ENCODE results near the gene ZBTB9.
A peak's percentile ranks its signal among the peaks of the same experiment; 100 is the strongest.

ZBTB9 gene

DNA sequence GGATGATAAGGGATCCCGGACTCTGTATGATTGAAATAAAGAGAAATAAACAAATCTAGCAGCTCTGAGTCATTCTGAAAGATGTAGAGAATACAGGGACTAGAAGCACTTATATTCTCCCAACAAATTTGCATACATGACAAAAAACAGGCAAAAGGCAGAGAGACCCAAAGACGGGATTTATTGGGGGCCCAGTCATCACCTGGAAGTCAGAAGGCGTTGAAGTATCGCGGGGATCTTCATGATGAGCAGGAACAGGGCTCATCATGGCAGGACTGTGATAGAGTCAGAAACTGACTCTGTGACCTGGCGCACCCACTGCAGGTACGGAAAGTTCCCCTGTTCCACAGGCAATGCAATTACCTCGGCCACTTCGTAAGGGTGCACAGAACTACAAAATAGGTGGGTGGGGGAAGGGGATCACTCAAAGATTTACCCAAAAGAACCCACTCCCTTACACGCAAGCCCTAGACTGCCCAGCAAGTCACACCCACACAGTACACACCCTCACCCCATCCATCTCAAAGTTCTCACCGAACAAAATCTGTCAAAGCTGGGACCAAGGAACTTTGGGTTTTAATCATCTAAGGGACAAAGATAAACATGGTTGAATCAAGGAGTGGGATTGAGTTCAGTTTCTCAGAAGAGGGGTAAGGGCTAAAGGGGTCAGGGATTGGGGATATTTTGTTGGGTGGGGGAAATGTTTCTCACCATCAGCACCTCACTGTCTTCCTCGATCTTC, 37.8 kb upstream of the ZBTB9 start:
- H3K4me3 ChIP-seq (ENCODE audit: low read depth, low read length) = peak overlapping the region; percentile 64
- TF ChIP-seq, protein P1, sequence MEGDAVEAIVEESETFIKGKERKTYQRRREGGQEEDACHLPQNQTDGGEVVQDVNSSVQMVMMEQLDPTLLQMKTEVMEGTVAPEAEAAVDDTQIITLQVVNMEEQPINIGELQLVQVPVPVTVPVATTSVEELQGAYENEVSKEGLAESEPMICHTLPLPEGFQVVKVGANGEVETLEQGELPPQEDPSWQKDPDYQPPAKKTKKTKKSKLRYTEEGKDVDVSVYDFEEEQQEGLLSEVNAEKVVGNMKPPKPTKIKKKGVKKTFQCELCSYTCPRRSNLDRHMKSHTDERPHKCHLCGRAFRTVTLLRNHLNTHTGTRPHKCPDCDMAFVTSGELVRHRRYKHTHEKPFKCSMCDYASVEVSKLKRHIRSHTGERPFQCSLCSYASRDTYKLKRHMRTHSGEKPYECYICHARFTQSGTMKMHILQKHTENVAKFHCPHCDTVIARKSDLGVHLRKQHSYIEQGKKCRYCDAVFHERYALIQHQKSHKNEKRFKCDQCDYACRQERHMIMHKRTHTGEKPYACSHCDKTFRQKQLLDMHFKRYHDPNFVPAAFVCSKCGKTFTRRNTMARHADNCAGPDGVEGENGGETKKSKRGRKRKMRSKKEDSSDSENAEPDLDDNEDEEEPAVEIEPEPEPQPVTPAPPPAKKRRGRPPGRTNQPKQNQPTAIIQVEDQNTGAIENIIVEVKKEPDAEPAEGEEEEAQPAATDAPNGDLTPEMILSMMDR (IDR thresholded peaks at IDR 0.05; ENCODE audit: low read depth, low read length, missing control alignments) = no peak
- DNase-seq (ENCODE audit: low read depth) = peak; percentile 60

DNA sequence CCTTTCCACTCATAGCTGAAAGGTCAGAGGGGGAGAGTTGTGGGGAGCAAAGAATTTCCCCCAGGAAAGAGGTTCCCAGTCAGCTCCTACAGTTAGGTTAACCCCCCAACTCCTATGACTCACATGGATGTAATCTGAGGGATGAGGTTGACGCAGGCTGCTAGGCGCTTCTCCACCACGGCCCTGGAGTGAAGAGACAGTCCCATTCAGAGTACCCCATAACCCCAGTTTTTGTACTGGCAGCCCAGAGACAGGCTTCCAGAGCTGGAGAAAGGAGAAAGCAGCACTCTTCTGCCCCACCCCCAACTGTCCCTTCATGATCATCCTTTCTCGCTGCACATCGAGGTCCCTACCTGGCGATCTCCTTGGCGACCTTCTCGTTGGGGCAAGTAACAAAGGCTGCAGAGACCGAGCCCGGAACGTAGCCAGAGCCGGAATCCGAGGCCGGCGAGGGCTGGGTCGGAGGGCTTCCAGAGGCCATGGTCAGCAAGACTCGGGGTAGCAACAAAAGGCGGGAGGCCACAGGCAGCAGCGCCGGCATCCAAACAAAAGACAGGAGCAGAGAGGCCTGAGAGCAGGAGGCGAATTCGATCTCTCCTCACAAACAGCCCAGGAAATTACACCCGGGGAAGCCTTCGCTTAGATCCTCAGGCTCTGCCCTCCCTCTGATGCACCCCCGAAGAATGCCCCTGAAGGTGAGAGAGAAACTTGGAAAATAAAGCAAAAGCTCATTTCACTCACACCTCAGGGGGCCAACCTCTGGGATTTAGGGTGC, 37.1 kb upstream of the ZBTB9 start:
- TF ChIP-seq, protein P1 (IDR thresholded peaks at IDR 0.05; ENCODE audit: low read depth, low read length, missing control alignments) = no peak
- DNase-seq (ENCODE audit: low read depth) = no peak
- peak overlapping the region; percentile 64 for H3K4me3 ChIP-seq (ENCODE audit: low read depth, low read length)

DNA sequence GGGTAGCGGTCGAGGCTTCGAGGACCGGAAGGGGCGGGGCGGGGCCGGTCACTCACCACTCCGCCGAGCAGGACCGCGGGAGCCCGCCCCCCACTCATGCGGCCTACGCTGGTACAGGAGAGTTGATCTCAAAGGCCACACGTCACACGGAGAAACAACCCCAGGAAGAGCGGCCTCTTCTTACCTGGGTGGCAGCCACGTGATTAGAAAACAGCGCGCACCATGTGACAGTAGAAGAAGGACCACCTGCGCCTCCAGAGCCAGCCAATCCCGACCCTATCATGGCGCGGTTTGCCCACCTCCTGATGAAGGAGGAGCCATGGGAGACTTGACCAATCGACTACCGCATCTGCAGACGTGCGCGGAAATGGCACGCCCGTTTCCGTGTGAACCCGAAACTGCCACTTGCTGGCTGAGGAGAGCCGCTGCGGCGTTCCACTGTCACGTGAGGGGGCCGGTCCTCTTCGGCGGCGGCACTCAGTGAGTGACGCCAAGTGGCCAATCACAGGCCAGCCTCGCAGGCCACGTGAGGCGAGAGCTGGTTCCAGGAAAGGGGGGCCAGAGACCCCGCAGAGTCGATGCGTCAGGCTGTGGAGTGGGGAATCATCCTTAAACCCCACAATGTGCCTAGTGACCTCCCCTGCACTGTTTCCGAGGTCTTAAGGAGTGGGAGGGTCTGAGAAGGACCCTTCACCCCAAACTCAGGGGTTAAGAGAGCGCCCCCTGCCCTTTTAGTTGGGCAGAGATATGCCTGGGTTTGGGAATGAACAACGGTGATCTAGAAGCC, 36.3 kb upstream of the ZBTB9 start, which contains the start of gene CUTA:
TSS of gene CUTA (minus strand) at position 205 of the 787 bp plus-strand sequence. CDS start at position 98, 107 bp downstream.
- peak; percentile 100 for DNase-seq (ENCODE audit: low read depth)
- TF ChIP-seq, protein P1 (IDR thresholded peaks at IDR 0.05; ENCODE audit: low read depth, low read length, missing control alignments) = peak; percentile 53
- peak within 1 kb of the TSS; percentile 64 for H3K4me3 ChIP-seq (ENCODE audit: low read depth, low read length)

DNA sequence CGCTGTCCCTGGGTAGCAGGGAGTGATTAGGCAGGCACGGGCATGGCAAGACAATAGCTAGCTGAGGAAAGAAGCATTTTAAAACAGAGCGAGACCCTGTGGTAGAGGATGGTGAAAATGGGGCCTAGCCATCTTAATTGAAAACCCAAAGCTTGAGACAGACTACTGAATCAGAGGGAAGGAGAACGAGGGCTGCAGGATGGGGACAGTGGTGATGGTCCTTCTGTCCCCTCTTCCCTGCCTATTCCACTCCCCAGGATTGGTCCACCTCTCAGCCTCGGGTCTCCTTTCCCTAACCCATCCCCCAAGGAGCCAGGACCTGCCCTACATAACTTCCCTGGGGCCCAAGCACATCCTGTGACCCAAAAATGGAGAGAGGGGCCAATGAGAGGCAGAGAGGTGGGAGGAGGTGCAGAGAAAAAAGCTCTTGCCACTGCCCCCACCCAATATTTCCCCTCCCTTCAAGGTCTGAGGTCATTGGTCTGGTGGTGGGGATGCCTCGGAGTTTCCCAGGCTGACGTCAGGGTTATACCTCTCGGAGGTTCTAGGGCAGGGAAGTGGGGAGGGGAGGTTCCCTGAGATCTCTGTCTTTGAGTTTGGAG, 35.6 kb upstream of the ZBTB9 start:
- DNase-seq (ENCODE audit: low read depth) = no peak
- peak overlapping the region; percentile 52 for H3K4me3 ChIP-seq (ENCODE audit: low read depth, low read length)

DNA sequence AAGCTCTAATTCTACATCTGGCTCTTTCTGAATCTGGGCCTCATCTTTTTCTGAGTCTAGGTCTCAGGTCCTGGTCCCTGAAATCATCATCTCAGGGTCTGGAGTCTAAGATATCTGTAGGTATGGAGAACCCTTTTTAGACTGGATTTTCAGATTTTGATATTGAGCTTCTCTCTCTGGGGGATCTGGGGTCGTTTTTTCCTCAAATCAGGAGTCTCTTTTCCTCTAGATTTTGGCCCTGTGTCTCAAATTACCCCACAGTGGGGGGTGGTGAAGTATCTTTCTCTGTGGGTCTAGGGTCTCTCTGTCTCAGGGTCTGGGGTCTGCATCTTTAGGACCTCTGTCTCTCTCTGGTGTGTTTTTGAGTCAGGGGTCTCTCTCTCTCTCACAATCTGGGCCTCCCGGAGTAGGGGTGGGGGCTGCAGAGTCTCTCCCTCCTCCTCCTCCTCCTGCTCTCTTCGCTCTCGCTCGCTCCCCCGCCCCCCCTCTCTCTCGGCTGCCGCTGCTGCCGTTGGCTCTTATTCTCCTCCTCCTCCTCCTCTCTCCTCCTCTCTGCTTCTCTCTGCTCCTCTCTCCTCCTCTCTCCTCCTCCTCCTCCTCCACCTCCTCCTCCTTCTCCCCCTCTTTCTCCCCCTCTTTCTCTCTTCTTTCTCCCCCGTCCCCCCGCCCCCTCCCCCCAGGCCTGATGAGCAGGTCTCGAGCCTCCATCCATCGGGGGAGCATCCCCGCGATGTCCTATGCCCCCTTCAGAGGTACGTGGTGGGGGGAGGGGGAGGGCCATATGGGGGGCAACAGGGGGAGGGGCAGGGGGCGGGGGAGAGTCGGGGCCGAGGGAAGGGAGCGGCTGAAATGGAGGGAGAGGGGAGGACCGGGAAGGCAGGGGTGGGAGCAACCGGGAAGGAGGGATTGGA, 34.5 kb upstream of the ZBTB9 start, which contains the start of gene SYNGAP1:
TSS of gene SYNGAP1 (plus strand) at position 486 of the 911 bp plus-strand sequence. CDS start at position 686, 200 bp downstream.
- DNase-seq (ENCODE audit: low read depth) = no peak
- TF ChIP-seq, protein P1 (IDR thresholded peaks at IDR 0.05; ENCODE audit: low read depth, low read length, missing control alignments) = no peak
- H3K4me3 ChIP-seq (ENCODE audit: low read depth, low read length) = peak within 1 kb of the TSS; percentile 3; the same call in 1 of the 2 replicates

More for the DNA sequence above, 35.6 kb upstream of the ZBTB9 start:
- TF ChIP-seq, protein P1 (IDR thresholded peaks at IDR 0.05; ENCODE audit: low read depth, low read length, missing control alignments) = no peak

All from GM12864 (cell line).